Measurements from ENCODE around the gene CTNNBL1. TPM values are rescaled to one million over a fixed set of nuclear protein-coding genes. Genes with fewer than 3 reads are reported as not detected.

CTNNBL1 gene
- total RNA-seq, 1 donor from 2014 or later: 67.0 TPM

- peaks cover 29% of the 10 kb centered on the region for H3K27me3 Mint-ChIP-seq (ENCODE audit: low read depth, unreplicated experiment)
Observed at GRCh38 chr20:37890108-37890507, 196.3 kb downstream of the CTNNBL1 start.

DNA sequence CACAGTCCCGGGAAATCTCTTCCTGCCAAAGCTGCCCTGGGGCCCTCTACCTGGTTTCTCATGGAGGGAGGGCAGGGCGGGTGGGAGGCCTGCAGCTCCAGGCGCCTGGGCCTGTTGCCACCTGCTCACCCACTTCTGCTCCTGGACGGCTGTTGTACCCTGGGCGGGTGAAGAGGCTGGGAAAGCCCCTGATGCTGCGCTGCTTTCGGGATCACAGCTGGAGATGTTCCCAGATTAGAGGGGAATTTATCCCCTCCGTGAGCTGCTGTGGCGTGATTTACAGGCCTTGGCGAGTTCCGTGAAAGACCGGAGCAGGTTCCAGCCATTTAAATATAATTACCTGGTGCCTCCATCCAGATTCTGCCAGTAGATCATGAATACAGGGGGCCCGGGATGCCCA lies 196.8 kb downstream of the CTNNBL1 start:
- Histone ChIP-seq H3K27ac (ENCODE audit: low read depth, low read length) (no peak overlapping the region), H3K4me2 (ENCODE audit: low read length) (no peak overlapping the region), H3K9me3 (ENCODE audit: insufficient read depth, low read depth, low read length) (no peaks in the 10 kb centered on the region), H3K36me3 (ENCODE audit: insufficient read depth, low read length) (no peaks in the 10 kb centered on the region), H3K79me2 (ENCODE audit: insufficient read depth, low read length) (no peaks in the 10 kb centered on the region), H3K27me3 (ENCODE audit: insufficient read depth, low read length) (no peaks in the 10 kb centered on the region), H3K4me1 (ENCODE audit: insufficient read depth, low read length) (no peaks in the 10 kb centered on the region), H3K9ac (ENCODE audit: low read length) (no peak overlapping the region), H3K4me3 (ENCODE audit: insufficient read depth, low read depth, low read length) (no peak overlapping the region), H4K20me1 (ENCODE audit: insufficient read depth, low read length) (no peaks in the 10 kb centered on the region), H2AFZ (ENCODE audit: low read depth, low read length) (no peak overlapping the region)
- FAIRE-seq (no peak), DNase-seq (ENCODE audit: low read depth) (no peak)
- Mint-ChIP-seq H3K36me3 (ENCODE audit: low read depth, unreplicated experiment) (no peaks in the 10 kb centered on the region), H3K4me3 (ENCODE audit: unreplicated experiment) (no peak overlapping the region), H3K4me1 (ENCODE audit: low read depth, unreplicated experiment) (no peaks in the 10 kb centered on the region), H3K27ac (ENCODE audit: unreplicated experiment) (no peak overlapping the region), H3K27me3 (ENCODE audit: low read depth, unreplicated experiment) (peaks cover 28% of the 10 kb centered on the region), H3K9me3 (ENCODE audit: unreplicated experiment) (no peaks in the 10 kb centered on the region)
- TF ChIP-seq EZH2 (IDR thresholded peaks at IDR 0.05; ENCODE audit: insufficient read depth, low read length) (no peak), CTCF (IDR thresholded peaks at IDR 0.05; ENCODE audit: insufficient read depth, low read depth, low read length) (no peak)

More at GRCh38 chr20:37890108-37890507, 196.3 kb downstream of the CTNNBL1 start:
- no peaks in the 10 kb centered on the region for H3K9me3 ChIP-seq (ENCODE audit: insufficient read depth, low read depth, low read length)
- no peak for FAIRE-seq
- TF ChIP-seq CTCF (IDR thresholded peaks at IDR 0.05; ENCODE audit: insufficient read depth, low read depth, low read length) (no peak), EZH2 (IDR thresholded peaks at IDR 0.05; ENCODE audit: insufficient read depth, low read length) (no peak)
- no peak for DNase-seq (ENCODE audit: low read depth)
- no peaks in the 10 kb centered on the region for H3K36me3 ChIP-seq (ENCODE audit: insufficient read depth, low read length)
- no peak overlapping the region for H3K27ac Mint-ChIP-seq (ENCODE audit: unreplicated experiment)
- H3K79me2 ChIP-seq (ENCODE audit: insufficient read depth, low read length): no peaks in the 10 kb centered on the region
- no peak overlapping the region for H3K4me2 ChIP-seq (ENCODE audit: low read length)
- H3K4me1 Mint-ChIP-seq (ENCODE audit: low read depth, unreplicated experiment): no peaks in the 10 kb centered on the region
- H2AFZ ChIP-seq (ENCODE audit: low read depth, low read length): no peak overlapping the region
- no peak overlapping the region for H3K9ac ChIP-seq (ENCODE audit: low read length)
- no peaks in the 10 kb centered on the region for H4K20me1 ChIP-seq (ENCODE audit: insufficient read depth, low read length)
- no peaks in the 10 kb centered on the region for H3K9me3 Mint-ChIP-seq (ENCODE audit: unreplicated experiment)
- H3K4me1 ChIP-seq (ENCODE audit: insufficient read depth, low read length): no peaks in the 10 kb centered on the region
- no peaks in the 10 kb centered on the region for H3K36me3 Mint-ChIP-seq (ENCODE audit: low read depth, unreplicated experiment)
- no peak overlapping the region for H3K27ac ChIP-seq (ENCODE audit: low read depth, low read length)
- no peak overlapping the region for H3K4me3 ChIP-seq (ENCODE audit: insufficient read depth, low read depth, low read length)
- H3K27me3 ChIP-seq (ENCODE audit: insufficient read depth, low read length): no peaks in the 10 kb centered on the region
- no peak overlapping the region for H3K4me3 Mint-ChIP-seq (ENCODE audit: unreplicated experiment)

DNA sequence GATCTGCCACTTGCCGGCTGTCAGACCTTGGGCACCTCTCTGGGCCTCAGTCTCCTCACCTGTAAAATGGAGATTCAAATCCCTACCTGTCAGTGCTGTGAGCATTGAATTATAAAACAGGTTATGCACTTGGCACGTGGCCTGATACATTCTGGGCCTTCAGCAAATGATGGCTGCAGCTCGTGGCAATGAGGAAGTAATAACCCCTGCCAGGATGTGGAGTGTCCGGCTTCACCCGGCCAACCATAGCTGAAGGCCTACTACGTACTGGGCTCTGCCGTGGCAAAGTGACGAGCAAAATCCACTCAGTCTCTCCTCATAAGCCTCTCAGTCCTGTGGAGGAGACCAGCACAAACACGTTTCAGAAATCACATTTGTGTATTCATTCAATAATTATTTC lies 198.2 kb downstream of the CTNNBL1 start:
- H3K27ac ChIP-seq (ENCODE audit: low read depth, low read length): no peak overlapping the region
- H4K20me1 ChIP-seq (ENCODE audit: insufficient read depth, low read length): no peaks in the 10 kb centered on the region
- no peak overlapping the region for H3K4me2 ChIP-seq (ENCODE audit: low read length)
- H3K79me2 ChIP-seq (ENCODE audit: insufficient read depth, low read length): no peaks in the 10 kb centered on the region
- TF ChIP-seq CTCF (IDR thresholded peaks at IDR 0.05; ENCODE audit: insufficient read depth, low read depth, low read length) (no peak), EZH2 (IDR thresholded peaks at IDR 0.05; ENCODE audit: insufficient read depth, low read length) (no peak)
- no peak overlapping the region for H3K4me3 ChIP-seq (ENCODE audit: insufficient read depth, low read depth, low read length)
- DNase-seq (ENCODE audit: low read depth): no peak
- H3K36me3 Mint-ChIP-seq (ENCODE audit: low read depth, unreplicated experiment): no peaks in the 10 kb centered on the region
- H3K27me3 Mint-ChIP-seq (ENCODE audit: low read depth, unreplicated experiment): peaks cover 30% of the 10 kb centered on the region
- no peaks in the 10 kb centered on the region for H3K9me3 Mint-ChIP-seq (ENCODE audit: unreplicated experiment)
- FAIRE-seq: no peak
- H3K4me3 Mint-ChIP-seq (ENCODE audit: unreplicated experiment): no peak overlapping the region
- H3K4me1 ChIP-seq (ENCODE audit: insufficient read depth, low read length): peaks cover 5% of the 10 kb centered on the region
- H3K4me1 Mint-ChIP-seq (ENCODE audit: low read depth, unreplicated experiment): no peaks in the 10 kb centered on the region
- no peak overlapping the region for H2AFZ ChIP-seq (ENCODE audit: low read depth, low read length)
- H3K27ac Mint-ChIP-seq (ENCODE audit: unreplicated experiment): no peak overlapping the region
- no peaks in the 10 kb centered on the region for H3K36me3 ChIP-seq (ENCODE audit: insufficient read depth, low read length)
- no peak overlapping the region for H3K9ac ChIP-seq (ENCODE audit: low read length)
- H3K27me3 ChIP-seq (ENCODE audit: insufficient read depth, low read length): no peaks in the 10 kb centered on the region
- no peaks in the 10 kb centered on the region for H3K9me3 ChIP-seq (ENCODE audit: insufficient read depth, low read depth, low read length)
